Measurements from ENCODE around the gene RLN3. TPM values are rescaled to one million over a fixed set of nuclear protein-coding genes. Genes with fewer than 3 reads are reported as not detected.
A peak's percentile ranks its signal among the peaks of the same experiment; 100 is the strongest.
"Not testable (repeated sequence)": the region's sequence is repeated elsewhere in the genome, so short reads cannot be mapped to it uniquely, and the experiment has no call there.

Gene RLN3
- total RNA-seq, 4 donors from 2014 or later = not detected

DNA sequence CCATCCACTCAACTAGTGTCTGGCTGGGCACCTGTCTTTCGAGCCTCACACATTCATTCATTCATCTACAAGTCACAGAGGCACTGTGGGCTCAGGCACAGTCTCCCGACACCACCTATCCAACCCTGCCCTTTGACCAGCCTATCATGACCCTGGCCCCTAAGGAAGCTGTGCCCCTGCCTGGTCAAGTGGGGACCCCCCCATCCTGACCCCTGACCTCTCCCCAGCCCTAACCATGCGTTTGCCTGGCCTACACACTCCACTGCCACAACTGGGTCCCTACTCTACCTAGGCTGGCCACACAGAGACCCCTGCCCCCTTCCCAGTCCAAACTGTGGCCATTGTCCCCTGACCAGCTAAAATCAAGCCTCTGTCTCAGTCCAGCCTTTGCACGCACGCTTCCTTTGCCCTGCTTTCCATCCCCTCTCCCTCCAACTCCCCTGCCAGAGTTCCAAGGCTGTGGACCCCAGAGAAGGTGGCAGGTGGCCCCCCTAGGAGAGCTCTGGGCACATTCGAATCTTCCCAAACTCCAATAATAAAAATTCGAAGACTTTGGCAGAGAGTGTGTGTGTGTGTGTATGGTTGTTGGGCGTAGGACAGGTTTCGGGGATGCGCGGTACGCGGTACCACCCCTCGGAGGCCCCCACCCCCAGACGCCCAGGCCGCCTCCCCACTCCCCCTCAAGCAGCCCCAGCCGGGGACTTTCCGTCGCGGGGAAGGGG lies 3.2 kb downstream of the RLN3 start:
- Histone ChIP-seq H3K36me3 (no peaks in the 10 kb centered on the region), H3K9me3 (no peaks in the 10 kb centered on the region), H3K27me3 (peaks cover 0 to 49% (median 6%) of the 10 kb centered on the region in 4 donors), H3K27ac (replicated peaks in 1 of 4) (peak overlapping the region; percentile 59 to 74 (median 68)), H3K4me1 (peaks cover 11 to 16% (median 14%) of the 10 kb centered on the region in 4 donors), H3K4me3 (peak overlapping the region; percentile 54 to 73 (median 60))
- intact Hi-C loops (cut with DNase I) = no loop called here
- no peak for DNase-seq (ENCODE audit: extremely low spot score)
- 54% methylated on average over 6 of the region's 20 CpGs for WGBS
- TF ChIP-seq, protein P1, sequence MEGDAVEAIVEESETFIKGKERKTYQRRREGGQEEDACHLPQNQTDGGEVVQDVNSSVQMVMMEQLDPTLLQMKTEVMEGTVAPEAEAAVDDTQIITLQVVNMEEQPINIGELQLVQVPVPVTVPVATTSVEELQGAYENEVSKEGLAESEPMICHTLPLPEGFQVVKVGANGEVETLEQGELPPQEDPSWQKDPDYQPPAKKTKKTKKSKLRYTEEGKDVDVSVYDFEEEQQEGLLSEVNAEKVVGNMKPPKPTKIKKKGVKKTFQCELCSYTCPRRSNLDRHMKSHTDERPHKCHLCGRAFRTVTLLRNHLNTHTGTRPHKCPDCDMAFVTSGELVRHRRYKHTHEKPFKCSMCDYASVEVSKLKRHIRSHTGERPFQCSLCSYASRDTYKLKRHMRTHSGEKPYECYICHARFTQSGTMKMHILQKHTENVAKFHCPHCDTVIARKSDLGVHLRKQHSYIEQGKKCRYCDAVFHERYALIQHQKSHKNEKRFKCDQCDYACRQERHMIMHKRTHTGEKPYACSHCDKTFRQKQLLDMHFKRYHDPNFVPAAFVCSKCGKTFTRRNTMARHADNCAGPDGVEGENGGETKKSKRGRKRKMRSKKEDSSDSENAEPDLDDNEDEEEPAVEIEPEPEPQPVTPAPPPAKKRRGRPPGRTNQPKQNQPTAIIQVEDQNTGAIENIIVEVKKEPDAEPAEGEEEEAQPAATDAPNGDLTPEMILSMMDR (IDR thresholded peaks at IDR 0.05) = no peak
- TF ChIP-seq POLR2A (IDR thresholded peaks at IDR 0.05; ENCODE audit: low read depth) (no peak), EP300 (IDR thresholded peaks at IDR 0.05) (no peak)

DNA sequence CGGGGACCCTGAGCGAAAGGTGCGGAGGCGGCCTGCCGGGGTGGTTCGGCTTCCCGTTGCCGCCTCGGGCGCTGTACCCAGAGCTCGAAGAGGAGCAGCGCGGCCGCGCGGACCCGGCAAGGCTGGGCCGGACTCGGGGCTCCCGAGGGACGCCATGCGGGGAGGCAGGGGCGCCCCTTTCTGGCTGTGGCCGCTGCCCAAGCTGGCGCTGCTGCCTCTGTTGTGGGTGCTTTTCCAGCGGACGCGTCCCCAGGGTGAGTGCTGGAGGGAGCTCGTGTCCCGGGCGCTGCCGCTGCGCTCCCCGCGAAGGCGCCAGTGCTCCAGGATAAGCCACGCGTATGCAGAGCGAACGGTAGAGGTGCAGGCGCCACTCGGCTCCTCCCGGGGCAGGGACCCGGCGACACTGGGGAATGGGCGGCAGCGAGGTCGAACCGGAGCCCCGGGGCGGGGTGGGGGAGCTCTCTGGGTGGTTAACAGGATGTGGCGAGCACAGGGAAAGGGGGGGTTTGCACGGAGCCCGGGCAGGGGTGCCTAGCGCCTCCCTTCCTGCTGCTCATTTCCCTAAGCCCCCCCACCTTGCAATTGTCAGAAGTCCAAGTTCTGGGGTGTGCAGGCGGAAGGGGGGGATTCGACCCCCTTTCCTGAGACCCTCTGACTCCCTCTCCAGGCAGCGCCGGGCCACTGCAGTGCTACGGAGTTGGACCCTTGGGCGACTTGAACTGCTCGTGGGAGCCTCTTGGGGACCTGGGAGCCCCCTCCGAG lies 4.0 kb downstream of the RLN3 start, which contains the start of gene IL27RA:
Gene IL27RA (plus strand): TSS at position 44 of the 762 bp plus-strand sequence. CDS start 111 bp downstream, at position 155.
- Histone ChIP-seq H3K36me3 (no peaks in the 10 kb centered on the region), H3K4me3 (peak within 1 kb of the TSS; percentile 54 to 73 (median 60)), H3K27ac (replicated peaks in 1 of 4) (peak within 1 kb of the TSS; percentile 59 to 74 (median 68)), H3K27me3 (peaks cover 0 to 45% (median 6%) of the 10 kb centered on the region in 4 donors), H3K4me1 (peaks cover 11 to 16% (median 14%) of the 10 kb centered on the region in 4 donors), H3K9me3 (no peaks in the 10 kb centered on the region)
- WGBS = 2% methylated on average over 23 of the region's 63 CpGs
- DNase-seq (ENCODE audit: extremely low spot score) = no peak
- intact Hi-C loops (cut with DNase I) = no loop called here
- peak in 1 of 2 donors; percentile 15 for TF ChIP-seq POLR2AphosphoS5 (IDR thresholded peaks at IDR 0.05)
- TF ChIP-seq, protein P1 (IDR thresholded peaks at IDR 0.05) = peak; percentile 40 to 55 (median 51)
- TF ChIP-seq POLR2A (IDR thresholded peaks at IDR 0.05; ENCODE audit: low read depth) = no peak
- TF ChIP-seq EP300 (IDR thresholded peaks at IDR 0.05) = no peak

DNA sequence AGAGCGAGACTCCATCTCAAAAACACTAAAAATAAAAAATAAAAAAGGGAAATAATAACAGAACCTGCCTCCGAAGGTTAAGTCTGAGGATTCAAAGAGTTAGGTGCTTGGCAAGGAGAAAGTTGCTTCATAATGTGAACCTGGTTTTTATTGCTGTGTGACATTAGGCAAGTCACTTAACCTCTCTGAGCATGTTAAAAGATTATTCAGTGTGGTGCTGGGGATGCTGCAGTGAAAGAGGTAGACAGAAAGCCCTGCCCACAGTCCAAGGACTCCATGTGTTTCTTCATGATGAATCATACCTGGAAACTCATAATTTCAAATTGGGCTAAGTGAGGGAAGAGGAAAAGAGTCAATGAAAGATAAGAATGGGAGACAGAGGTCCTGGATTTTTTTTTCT lies 6.0 kb downstream of the RLN3 start:
- Histone ChIP-seq H3K36me3 (no peaks in the 10 kb centered on the region), H3K27me3 (peaks cover 0 to 38% (median 5%) of the 10 kb centered on the region in 4 donors), H3K9me3 (no peaks in the 10 kb centered on the region), H3K4me1 (peaks cover 11 to 16% (median 14%) of the 10 kb centered on the region in 4 donors), H3K27ac (replicated peaks in 1 of 4) (no peak overlapping the region), H3K4me3 (no peak overlapping the region)
- TF ChIP-seq POLR2AphosphoS5 (IDR thresholded peaks at IDR 0.05) (no peak), EP300 (IDR thresholded peaks at IDR 0.05) (no peak), POLR2A (IDR thresholded peaks at IDR 0.05; ENCODE audit: low read depth) (no peak)
- DNase-seq (ENCODE audit: extremely low spot score) = no peak
- intact Hi-C loops (cut with DNase I) = no loop called here
- 94% methylated on average over 2 of the region's 2 CpGs for WGBS

DNA sequence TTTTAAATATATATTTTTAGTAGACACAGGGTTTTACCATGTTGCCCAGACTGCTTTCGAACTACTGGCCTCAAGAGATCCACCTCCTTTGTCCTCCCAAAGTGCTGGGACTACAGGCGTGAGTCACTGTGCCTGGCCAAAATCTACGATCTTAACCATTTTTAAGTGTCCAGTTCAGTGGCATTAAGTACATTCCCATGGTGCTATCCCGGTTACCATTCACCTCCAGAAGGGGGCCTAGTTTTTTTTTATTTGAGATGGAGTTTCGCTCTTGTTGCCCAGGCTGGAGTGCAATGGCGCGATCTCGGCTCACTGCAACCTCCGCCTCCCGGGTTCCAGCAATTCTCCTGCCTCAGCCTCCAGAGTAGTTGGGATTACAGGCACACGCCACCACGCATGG lies 7.2 kb downstream of the RLN3 start:
- Histone ChIP-seq H3K4me1 (peaks cover 11 to 16% (median 14%) of the 10 kb centered on the region in 4 donors), H3K27me3 (peaks cover 0 to 38% (median 5%) of the 10 kb centered on the region in 4 donors)
- DNase-seq (ENCODE audit: extremely low spot score); H3K27ac ChIP-seq (replicated peaks in 1 of 4); H3K36me3 ChIP-seq; H3K9me3 ChIP-seq; H3K4me3 ChIP-seq; intact Hi-C loops (cut with DNase I): not testable (repeated sequence)
- 91% methylated on average over 12 of the region's 12 CpGs for WGBS

DNA sequence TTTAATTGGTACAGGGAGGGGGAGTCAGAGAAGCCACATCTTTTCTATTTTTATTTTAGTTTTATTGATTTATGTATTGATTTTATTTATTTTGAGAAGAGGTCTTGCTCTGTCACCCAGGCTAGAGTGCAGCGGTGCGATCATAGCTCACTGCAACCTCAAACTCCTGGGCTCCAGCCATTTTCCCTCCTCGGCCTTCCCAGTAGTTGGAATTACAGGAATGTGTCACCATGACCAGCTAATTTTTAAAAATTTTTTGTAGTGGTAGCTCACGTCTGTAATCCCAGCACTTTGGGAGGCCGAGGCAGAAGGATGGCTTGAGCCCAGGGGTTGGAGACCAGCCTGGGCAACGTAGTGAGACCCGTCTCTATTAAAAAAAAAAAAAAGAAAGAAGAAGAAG lies 7.8 kb downstream of the RLN3 start:
- Histone ChIP-seq H3K4me3 (no peak overlapping the region), H3K9me3 (no peaks in the 10 kb centered on the region), H3K27me3 (peaks cover 0 to 33% (median 5%) of the 10 kb centered on the region in 4 donors), H3K36me3 (no peaks in the 10 kb centered on the region), H3K27ac (replicated peaks in 1 of 4) (no peak overlapping the region), H3K4me1 (peaks cover 11 to 16% (median 14%) of the 10 kb centered on the region in 4 donors)
- no peak for DNase-seq (ENCODE audit: extremely low spot score)
- intact Hi-C loops (cut with DNase I) = no loop called here
- TF ChIP-seq, protein P1 (IDR thresholded peaks at IDR 0.05) = no peak
- TF ChIP-seq EP300 (IDR thresholded peaks at IDR 0.05) (no peak), POLR2AphosphoS5 (IDR thresholded peaks at IDR 0.05) (no peak), POLR2A (IDR thresholded peaks at IDR 0.05; ENCODE audit: low read depth) (no peak)
- whole genome bisulfite sequencing = 79% methylated on average over 7 of the region's 7 CpGs

Data from esophagus muscularis mucosa (tissue), 4 donors.